GM12878 (cell line): ENCODE data around the gene TTC22.
A peak's percentile ranks its signal among the peaks of the same experiment; 100 is the strongest.

Experiments used
- CTCF ChIP-seq, 3 experiments: IDR thresholded peaks in 2 of 3; conservative IDR thresholded peaks in 1 of 3; 2 replicates each; pipeline ENCODE4 v1.5.1; 2011; ENCODE audit warnings: low read depth in 3 of 3, low read length in 3 of 3, mild to moderate bottlenecking in 3 of 3, control low read depth in 2 of 3, moderate library complexity in 2 of 3, inconsistent platforms in 1 of 3, mixed read lengths in 1 of 3; ENCODE audit not compliant: control insufficient read depth in 2 of 3, insufficient read depth in 1 of 3; ENCODE audit errors: extremely low read depth in 1 of 3
- RAD21 ChIP-seq: IDR thresholded peaks from 2 replicates; pipeline ENCODE4 v1.6.1; 2011; ENCODE audit warnings: mild to moderate bottlenecking, low read depth, low read length, moderate library complexity; ENCODE audit not compliant: insufficient read depth
- TBL1XR1 ChIP-seq: IDR thresholded peaks from 2 replicates; pipeline ENCODE4 v1.6.1; 2012; ENCODE audit warnings: low read depth, low read length, improper control_type of control experiment

- TF ChIP-seq TBL1XR1 (no peak), CTCF (IDR thresholded peaks at IDR 0.05 in 2 of 3, conservative IDR thresholded peaks at IDR 0.05 in 1 of 3; ENCODE audit: control insufficient read depth in 2 of 3, extremely low read depth in 1 of 3, insufficient read depth in 1 of 3, low read depth in 3 of 3, low read length in 3 of 3) (peak; percentile 91 to 96 (median 91)), RAD21 (peak; percentile 98)
These were observed 9.2 kb upstream of the TTC22 start for GRCh38 chr1:54810153-54810942.
